ENCODE measurements around the gene SOBP. TPM values are rescaled to one million over a fixed set of nuclear protein-coding genes. Genes with fewer than 3 reads are reported as not detected.

Gene SOBP
- total and polyA plus RNA-seq, 2 donors (not counting 3 experiments of a cell fraction or from before 2014, with no cell fraction given), result 0.35 to 6.6 TPM

GRCh38 chr6:107647439-107647948 is 157.6 kb downstream of the SOBP start:
- no TSS peak for BruUV-seq (replicated peaks)
- Histone ChIP-seq H3K27ac (ENCODE audit: insufficient read depth, low read depth, low read length) (no peak overlapping the region), H3K79me2 (ENCODE audit: control insufficient read depth, insufficient read depth, low read length) (no peaks in the 10 kb centered on the region), H3K4me1 (ENCODE audit: control insufficient read depth, extremely low read depth, insufficient read depth, low read length) (peaks cover 12% of the 10 kb centered on the region), H2AFZ (ENCODE audit: low read depth, low read length) (no peak overlapping the region), H3K4me2 (ENCODE audit: insufficient read depth, low read length) (no peak overlapping the region), H3K36me3 (ENCODE audit: control insufficient read depth in 2 of 2, extremely low read depth in 1 of 2, insufficient read depth in 2 of 2, low read length in 2 of 2) (no peaks in the 10 kb centered on the region), H3K9ac (replicated peaks; ENCODE audit: extremely low read depth, insufficient read depth, low read length) (no peak overlapping the region), H3K9me3 (replicated peaks; ENCODE audit: control insufficient read depth, insufficient read depth, low read length) (no peaks in the 10 kb centered on the region), H4K20me1 (replicated peaks; ENCODE audit: control insufficient read depth, extremely low read depth, insufficient read depth, low read length) (no peaks in the 10 kb centered on the region), H3K9me1 (replicated peaks; ENCODE audit: control insufficient read depth, extremely low read depth, insufficient read depth, low read length) (no peaks in the 10 kb centered on the region), H3K27me3 (ENCODE audit: control insufficient read depth in 2 of 2, insufficient read depth in 2 of 2, low read length in 2 of 2) (no peaks in the 10 kb centered on the region), H3K4me3 (replicated peaks in 1 of 3; ENCODE audit: insufficient read depth in 1 of 3, low read depth in 1 of 3, low read length in 3 of 3) (no peak overlapping the region)
- dilution Hi-C loops (cut with MboI; ENCODE audit: extremely low pct_ligation_motif_present, low sequenced_read_pairs), result no loop called here
- ChIA-PET POLR2A (no interaction called here), CTCF (interaction anchor here (1.0 to 1.6 kb wide), 3 partner anchors 8 to 52 kb away, joined by 3 to 4 read pairs (median 4); no protein-coding TSS in a partner anchor)
- TF ChIP-seq GATA2 (IDR thresholded peaks at IDR 0.05; ENCODE audit: insufficient read depth, insufficient read length, low read depth, low read length) (no peak), EZH2 (IDR thresholded peaks at IDR 0.05; ENCODE audit: borderline replicate concordance, low read depth, low read length, severe bottlenecking) (no peak), MAX (IDR thresholded peaks at IDR 0.05; ENCODE audit: insufficient read depth, insufficient read length) (no peak), FOS (IDR thresholded peaks at IDR 0.05; ENCODE audit: borderline replicate concordance, insufficient read depth, low read length) (no peak), CTCF (IDR thresholded peaks at IDR 0.05; ENCODE audit: extremely low read depth in 1 of 2, insufficient read depth in 1 of 2, low read depth in 1 of 2, low read length in 2 of 2) (no peak), POLR2AphosphoS5 (IDR thresholded peaks at IDR 0.05; ENCODE audit: insufficient read depth, low read depth, low read length) (no peak), JUN (IDR thresholded peaks at IDR 0.05; ENCODE audit: borderline replicate concordance, insufficient read depth, insufficient read length, low read depth) (no peak), POLR2A (IDR thresholded peaks at IDR 0.05; ENCODE audit: low read depth, low read length) (no peak), MYC (IDR thresholded peaks at IDR 0.05; ENCODE audit: low read depth, low read length) (no peak)
- no peak for FAIRE-seq
- DNase-seq (ENCODE audit: low read depth, low spot score), result no peak
- intact Hi-C loops (cut with micrococcal nuclease), result no loop called here
